NCI-H446 treated with DMSO at 0.1 percent for 48 hours (cell line): ENCODE results near the gene CCDC18.
"Not testable (repeated sequence)": the region's sequence is repeated elsewhere in the genome, so short reads cannot be mapped to it uniquely, and the experiment has no call there.

Experiments
- DNase-seq: peaks from one replicate; lab custom pipeline; 2025; lab: John Stamatoyannopoulos, UW

Gene CCDC18

GRCh38 chr1:93243233-93243632 lies 62.7 kb downstream of the CCDC18 start:
- DNase-seq = not testable (repeated sequence)

DNA sequence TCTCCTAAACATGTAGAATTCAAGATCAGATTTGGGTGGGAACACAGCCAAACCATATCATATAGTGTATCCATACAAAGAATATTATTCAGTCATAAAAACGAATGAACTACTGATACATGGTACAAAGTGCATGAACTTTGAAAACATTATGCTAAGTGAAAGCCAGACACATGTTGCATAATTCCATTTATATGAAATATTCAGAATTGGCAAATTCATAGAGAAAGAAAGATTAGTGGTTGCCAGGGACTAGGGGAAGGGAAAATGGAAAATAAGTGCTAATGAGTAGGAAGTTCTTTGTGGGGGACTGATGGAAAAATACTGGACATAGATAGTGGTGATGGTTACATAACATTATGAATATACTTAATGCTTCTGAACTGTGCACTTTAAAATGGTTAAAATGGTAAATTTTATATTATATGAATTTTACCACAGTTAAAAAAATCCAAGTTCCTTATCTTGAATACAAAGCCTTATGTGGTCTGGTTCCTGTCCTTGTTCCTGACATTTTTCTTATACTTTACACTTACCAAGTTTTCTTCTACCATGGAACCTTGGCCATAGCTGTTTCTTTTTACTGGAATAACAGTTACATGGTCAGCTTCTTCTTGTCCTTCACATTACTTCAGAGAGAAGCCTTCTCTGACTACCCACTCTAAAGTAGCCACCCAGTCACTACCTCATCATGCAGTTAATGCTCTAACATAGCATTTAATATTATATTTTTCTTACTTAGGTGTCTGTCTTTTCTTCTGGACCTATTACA lies 64.0 kb downstream of the CCDC18 start:
- DNase-seq = no peak

GRCh38 chr1:93251966-93252365 lies 71.4 kb downstream of the CCDC18 start:
- DNase-seq = no peak

DNA sequence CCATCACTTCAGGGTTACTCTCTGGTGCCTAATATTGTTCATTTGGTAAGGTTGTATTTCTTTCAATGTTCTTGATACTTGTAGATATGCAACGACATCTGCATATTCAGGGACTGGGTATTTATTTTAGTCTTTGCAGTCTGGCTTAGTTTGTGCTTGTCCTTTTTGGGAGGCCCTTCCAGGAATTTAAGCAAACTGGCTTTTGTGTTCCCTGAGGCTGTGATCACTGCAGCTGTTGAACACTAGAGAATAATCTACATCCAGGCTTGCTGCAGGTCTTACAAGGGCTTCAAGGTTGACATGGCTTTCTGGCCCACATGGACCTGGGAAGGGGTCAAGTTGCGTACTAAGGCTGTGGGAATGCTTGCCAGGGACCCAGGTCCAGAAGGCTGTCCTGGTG lies 72.1 kb downstream of the CCDC18 start:
- DNase-seq = no peak

DNA sequence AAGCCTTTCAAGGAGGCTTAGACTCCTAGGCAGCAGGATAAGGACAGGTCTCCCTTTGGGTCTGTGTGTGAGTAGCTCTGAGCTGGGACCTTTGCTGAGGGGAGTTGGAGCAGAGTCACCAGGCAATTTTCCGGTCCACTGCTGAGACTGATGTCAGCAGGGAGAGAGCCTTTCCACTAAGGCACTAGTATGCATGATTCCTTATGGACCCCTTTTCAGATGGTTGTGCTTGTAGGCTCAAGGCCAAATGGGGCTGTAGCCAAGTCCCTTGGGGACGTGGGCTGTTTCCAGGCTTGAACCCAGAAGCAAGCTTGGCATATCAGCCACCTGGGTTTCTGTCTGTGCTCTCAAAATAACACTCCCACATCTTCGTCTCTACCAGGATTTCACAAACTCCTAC lies 73.0 kb downstream of the CCDC18 start:
- peak; percentile 86 for DNase-seq

GRCh38 chr1:93255222-93256079 lies 74.9 kb downstream of the CCDC18 start:
- no peak for DNase-seq

DNA sequence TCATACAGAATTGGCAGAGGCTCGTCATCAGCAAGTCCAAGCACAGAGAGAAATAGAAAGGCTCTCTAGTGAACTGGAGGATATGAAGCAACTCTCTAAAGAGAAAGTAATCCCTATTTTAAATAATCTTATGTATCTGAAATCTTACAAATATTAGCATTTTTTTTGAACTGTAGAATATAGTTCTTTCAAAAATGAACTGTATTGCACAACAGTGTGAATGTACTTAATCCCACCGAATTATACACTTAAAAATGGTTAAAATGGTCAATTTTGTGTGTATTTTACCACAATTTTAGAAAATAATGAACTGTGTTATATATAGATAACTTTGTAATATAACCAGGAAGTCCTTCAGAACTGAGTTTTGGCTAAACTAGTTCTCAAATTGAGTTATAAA lies 75.9 kb downstream of the CCDC18 start:
- no peak for DNase-seq

DNA sequence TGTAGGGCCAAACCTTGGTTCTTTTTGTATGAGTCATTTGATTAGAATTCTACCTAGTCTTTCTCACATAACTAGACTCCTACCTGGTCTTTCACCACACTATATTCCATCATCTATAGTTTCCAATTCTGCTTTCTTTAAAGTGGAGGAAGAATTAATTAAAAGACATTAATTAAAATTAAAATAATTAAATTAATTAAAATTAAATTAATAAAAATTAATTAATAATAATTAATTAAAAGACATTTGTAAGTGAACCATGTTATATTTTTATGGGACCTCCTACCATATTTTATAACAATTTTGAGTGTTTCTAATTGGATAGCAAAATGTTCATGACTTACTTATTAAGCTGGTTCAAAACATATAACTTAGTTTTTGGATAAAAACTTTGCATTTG lies 77.4 kb downstream of the CCDC18 start:
- no peak for DNase-seq

- DNase-seq = not testable (repeated sequence)
These were observed 80.2 kb downstream of the CCDC18 start for GRCh38 chr1:93260726-93261125.

DNA sequence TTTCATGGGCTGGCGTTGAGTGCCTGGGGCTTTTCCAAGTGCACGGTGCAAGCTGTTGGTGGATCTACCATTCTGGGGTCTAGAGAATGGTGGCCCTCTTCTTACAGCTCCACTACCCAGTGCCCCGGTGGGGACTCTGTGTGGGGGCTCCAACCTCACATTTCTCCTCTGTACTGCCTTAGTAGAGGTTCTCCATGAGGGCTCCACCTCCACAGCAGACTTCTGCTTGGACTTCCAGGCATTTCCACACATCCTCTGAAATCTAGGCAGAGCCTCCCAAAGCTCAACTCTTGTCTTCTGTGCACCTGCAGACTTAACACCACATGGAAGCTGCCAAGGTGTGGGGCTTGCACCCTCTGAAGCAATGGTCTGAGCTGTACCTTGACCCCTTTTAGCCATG lies 82.1 kb downstream of the CCDC18 start:
- DNase-seq = no peak

GRCh38 chr1:93268888-93269287 lies 88.4 kb downstream of the CCDC18 start:
- DNase-seq = not testable (repeated sequence)

- DNase-seq = not testable (repeated sequence)
These were observed 94.7 kb downstream of the CCDC18 start for GRCh38 chr1:93275262-93275633.

DNA sequence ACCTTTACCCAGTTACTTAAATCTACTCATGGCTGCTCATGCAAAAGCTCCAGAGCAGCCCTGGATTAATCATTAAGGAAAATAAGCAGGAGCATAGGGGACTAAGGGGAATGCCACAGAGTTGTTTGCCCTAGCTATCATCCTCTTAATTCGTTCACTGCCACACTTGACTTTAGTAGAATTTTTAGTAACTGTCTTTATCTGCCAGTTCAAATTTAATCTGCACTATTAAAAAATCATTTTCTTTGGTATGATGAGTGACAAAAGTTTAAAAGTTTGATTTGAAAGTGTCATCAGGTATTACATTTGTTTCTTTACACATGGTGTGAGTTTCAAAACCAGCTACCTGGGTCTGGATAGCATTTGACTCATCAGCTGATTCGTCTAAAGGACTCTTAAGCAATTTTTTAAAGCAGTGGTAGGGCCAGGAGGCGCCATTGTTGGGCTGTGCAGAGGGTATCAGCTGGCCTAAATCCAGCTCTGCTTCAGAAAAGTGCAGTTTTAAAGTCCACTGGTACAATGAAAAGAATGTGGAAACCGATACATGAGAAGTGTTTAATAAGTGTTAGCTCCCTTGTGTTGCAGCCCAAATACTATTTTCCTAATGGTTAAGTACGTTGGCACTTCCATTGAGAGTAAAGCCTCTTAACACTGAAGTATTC lies 95.2 kb downstream of the CCDC18 start:
- DNase-seq = no peak

- not testable (repeated sequence) for DNase-seq
These were observed 97.0 kb downstream of the CCDC18 start for GRCh38 chr1:93277530-93277929.

GRCh38 chr1:93283496-93283895 lies 103.0 kb downstream of the CCDC18 start:
- DNase-seq = no peak

DNA sequence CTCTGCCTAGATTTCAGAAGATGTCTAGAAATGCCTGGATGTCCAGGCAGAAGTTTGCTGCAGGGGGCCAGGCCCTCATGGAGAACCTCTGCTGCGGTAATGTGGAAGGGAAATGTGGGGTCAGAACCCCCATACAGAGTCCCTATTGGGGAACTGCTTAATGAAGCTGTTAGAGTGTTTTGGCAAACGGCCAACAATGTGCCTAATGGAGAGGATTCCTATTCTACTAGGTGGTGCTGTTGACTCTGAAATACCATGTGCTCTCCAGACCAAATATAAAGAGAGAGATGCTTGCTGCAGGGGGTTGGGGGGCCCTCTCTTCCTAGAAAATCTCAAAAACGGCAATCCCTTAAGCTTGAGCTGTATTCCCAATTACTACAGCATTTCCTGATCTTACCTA lies 108.0 kb downstream of the CCDC18 start:
- no peak for DNase-seq

DNA sequence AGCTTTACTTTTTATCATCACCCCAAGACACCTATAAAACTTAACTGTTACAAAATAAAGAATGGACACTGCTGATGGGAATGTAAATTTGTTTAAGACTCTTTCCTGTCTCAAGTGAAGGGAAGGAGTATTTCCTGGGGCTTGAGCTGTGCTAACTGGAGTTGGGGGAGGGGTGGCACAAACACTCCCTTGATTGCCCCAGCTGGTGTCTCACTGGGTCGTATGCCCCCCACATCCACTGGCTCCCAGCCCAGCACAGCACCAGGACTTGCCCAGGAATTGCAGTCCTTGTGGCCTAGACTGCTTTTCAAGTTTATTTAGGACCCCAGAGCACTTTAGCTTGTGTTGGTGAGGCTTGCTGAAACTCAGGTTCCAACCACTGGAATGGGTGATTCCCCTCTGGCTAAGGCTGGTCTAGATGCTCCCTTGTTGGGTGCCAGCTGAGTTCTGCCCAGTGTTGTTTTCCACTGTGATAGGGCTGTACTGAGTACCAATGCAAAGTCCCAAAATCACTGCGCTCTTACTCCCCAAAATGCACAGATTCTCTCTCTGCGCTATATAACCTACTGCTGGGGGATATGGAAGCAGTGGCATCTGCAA lies 116.1 kb downstream of the CCDC18 start:
- DNase-seq = no peak

GRCh38 chr1:93301131-93301530 lies 120.6 kb downstream of the CCDC18 start:
- no peak for DNase-seq

GRCh38 chr1:93302078-93302477 lies 121.6 kb downstream of the CCDC18 start:
- no peak for DNase-seq

DNA sequence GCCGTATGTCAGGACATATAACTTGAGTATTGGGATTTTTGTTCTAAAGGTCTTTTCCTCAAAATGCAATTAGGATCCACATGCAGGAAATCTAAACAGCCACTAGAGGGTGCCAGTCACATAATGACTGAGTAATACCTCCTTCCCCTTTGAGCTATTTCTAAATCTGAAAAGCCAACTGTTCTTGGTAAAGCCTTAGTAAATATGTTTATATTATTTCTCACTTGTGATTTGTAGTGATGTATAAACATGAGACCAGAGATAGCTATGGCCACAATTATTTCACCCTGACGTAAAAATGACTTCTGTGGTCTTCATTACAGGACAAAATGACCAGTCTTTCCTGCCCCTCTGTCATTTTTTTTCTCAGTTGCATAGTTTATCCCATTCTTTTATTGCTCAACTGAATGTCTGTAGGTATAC lies 124.2 kb downstream of the CCDC18 start:
- DNase-seq = peak; percentile 71

DNA sequence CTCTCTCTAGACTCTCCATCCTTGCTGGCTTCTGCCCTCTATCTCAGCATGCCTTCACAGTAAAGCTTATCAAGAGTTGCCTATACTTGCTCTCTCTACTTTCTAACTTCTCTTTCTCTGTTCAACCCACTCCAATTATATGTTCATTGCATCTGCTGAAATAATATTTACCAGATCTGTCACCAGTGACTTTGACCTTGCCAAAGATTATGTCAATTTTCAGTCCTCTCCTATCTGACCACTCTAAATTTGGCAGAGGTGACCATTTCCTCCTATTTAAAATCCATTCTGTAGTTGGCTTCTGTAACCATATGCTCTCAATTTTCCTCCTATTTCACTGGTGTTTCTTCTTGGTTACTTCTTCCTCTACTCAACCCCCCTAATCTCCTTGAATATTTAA lies 126.4 kb downstream of the CCDC18 start:
- DNase-seq = no peak

DNA sequence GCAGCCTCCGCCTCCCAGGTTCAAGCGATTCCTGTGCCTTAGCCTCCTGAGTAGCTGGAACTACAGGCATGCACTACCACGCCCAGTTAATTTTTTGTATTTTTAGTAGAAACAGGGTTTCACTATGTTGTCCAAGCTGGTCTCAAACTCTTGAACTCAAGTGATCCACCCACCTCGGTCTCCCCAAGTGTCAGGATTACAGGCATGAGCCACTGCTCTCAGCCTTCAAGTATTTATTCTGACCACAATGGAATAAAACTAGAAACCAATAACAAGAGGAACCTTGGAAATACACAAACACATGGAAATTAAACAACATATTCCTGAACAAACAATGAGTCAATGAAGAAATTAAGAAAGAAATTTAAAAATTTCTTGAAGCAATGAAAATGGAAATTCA lies 132.5 kb downstream of the CCDC18 start:
- no peak for DNase-seq
